HFFc6 (cell line): Measurements from ENCODE around the gene SPEM3. TPM values are rescaled to one million over a fixed set of nuclear protein-coding genes. Genes with fewer than 3 reads are reported as not detected.

Source experiments
- DNase-seq: peaks from one replicate; pipeline ENCODE4 v3.0.0-alpha.2; 2018
- H3K27ac Mint-ChIP-seq: 2 replicates; pipeline ENCODE4 v1.8.0; 2020; ENCODE audit warnings: mild to moderate bottlenecking, mixed read lengths
- H3K27me3 Mint-ChIP-seq: 2 replicates; pipeline ENCODE4 v1.8.0; 2021; ENCODE audit warnings: mild to moderate bottlenecking, moderate library complexity, mixed read lengths; ENCODE audit not compliant: insufficient read depth
- H3K36me3 Mint-ChIP-seq: 2 replicates; pipeline ENCODE4 v1.8.0; 2021; ENCODE audit warnings: low read depth, mixed read lengths
- H3K4me1 Mint-ChIP-seq: 2 replicates; pipeline ENCODE4 v1.8.0; 2020; ENCODE audit warnings: low read depth, mixed read lengths
- H3K4me3 Mint-ChIP-seq: 2 replicates; pipeline ENCODE4 v1.8.0; 2020; ENCODE audit warnings: mild to moderate bottlenecking, moderate library complexity, mixed read lengths
- H3K9me3 Mint-ChIP-seq: 2 replicates; pipeline ENCODE4 v1.8.0; 2020; ENCODE audit warnings: mild to moderate bottlenecking, mixed read lengths
- CTCF ChIP-seq: fragments of 200-600 bp; sonication (generic); IDR thresholded peaks from 2 replicates; pipeline ENCODE4 v1.5.0; 2021; ENCODE audit warnings: antibody characterized with exemption, mild to moderate bottlenecking
- total RNA-seq, 6 experiments: library from RNA; stranded (reverse); fragmentation: NEBNext Ultra II Directional; extraction: Animal tissue kit (Norgen Biotek cat#: 25700); gene quantifications; 2 replicates in 1 of 6; 3 replicates in 5 of 6; pipeline ENCODE4 v1.2.3, GENCODE V29; 2021

Gene SPEM3
- total RNA-seq, 6 experiments from 2014 or later: not detected

- Mint-ChIP-seq H3K4me3 (peak overlapping the region; percentile 71), H3K27ac (no peak overlapping the region), H3K9me3 (no peaks in the 10 kb centered on the region), H3K36me3 (no peaks in the 10 kb centered on the region; the same call in 1 of the 2 replicates), H3K4me1 (peaks cover 37% of the 10 kb centered on the region), H3K27me3 (peaks cover 18% of the 10 kb centered on the region)
- no peak for TF ChIP-seq CTCF
- no peak for DNase-seq
These were observed 9.4 kb downstream of the SPEM3 start for GRCh38 chr17:7437950-7438614.

- Mint-ChIP-seq H3K36me3 (no peaks in the 10 kb centered on the region; the same call in 1 of the 2 replicates), H3K4me1 (peaks cover 42% of the 10 kb centered on the region), H3K9me3 (no peaks in the 10 kb centered on the region), H3K27me3 (peaks cover 18% of the 10 kb centered on the region), H3K27ac (no peak overlapping the region), H3K4me3 (peak overlapping the region; percentile 7; the same call in 1 of the 2 replicates)
- TF ChIP-seq CTCF: no peak
- no peak for DNase-seq
These were observed 10.2 kb downstream of the SPEM3 start for GRCh38 chr17:7438656-7439460.

GRCh38 chr17:7439462-7440112 is 10.9 kb downstream of the SPEM3 start, which contains the start of gene FGF11:
Gene FGF11 (plus strand): TSS chr17:7439512. CDS start chr17:7439621, 109 bp downstream.
- no peak for DNase-seq
- peaks cover 48% of the 10 kb centered on the region for H3K4me1 Mint-ChIP-seq
- no peak for TF ChIP-seq CTCF
- H3K9me3 Mint-ChIP-seq: no peaks in the 10 kb centered on the region
- no peaks in the 10 kb centered on the region; the same call in 1 of the 2 replicates for H3K36me3 Mint-ChIP-seq
- peaks cover 18% of the 10 kb centered on the region for H3K27me3 Mint-ChIP-seq
- peak within 1 kb of the TSS; percentile 36; the same call in 1 of the 2 replicates for H3K4me3 Mint-ChIP-seq
- no peak within 1 kb of the TSS for H3K27ac Mint-ChIP-seq

DNA sequence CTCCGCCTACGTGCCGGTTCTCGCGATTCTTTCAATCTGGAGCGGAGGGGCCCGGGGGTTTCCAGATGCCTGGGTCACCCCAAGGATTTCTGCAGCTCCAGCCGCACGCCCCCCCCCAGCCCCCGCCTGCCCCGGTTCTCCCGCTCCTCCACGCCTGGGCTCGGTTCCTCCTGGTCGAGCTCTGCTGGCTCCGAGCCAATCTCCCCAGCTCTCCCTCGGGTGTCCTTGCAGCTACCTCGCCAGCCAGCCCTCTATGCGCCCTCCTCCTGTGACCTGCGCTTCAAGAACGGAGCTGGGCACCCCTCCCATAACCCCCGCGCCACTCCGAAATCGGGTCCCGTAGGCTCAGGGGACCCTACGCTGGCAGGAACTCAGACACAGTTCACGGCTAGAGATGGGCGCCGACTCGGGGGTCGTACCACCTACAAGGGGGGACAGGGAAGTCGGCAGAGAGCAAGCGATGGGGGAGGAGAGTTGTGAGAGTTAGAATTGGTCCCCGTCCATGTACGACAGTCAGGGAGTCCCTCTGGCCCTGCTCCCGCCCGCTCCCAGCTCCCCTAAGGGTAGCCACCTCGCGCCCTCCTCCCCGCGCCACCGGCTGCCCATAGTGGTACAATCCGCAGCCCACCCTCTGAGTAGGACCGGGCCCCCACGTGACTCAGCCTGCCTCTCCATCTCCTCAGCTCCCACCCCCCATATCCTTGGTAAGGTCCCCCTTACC is 11.6 kb downstream of the SPEM3 start:
- Mint-ChIP-seq H3K9me3 (no peaks in the 10 kb centered on the region), H3K27me3 (peaks cover 20% of the 10 kb centered on the region), H3K4me1 (peaks cover 46% of the 10 kb centered on the region), H3K4me3 (peak overlapping the region; percentile 36; the same call in 1 of the 2 replicates), H3K36me3 (no peaks in the 10 kb centered on the region; the same call in 1 of the 2 replicates), H3K27ac (no peak overlapping the region)
- no peak for TF ChIP-seq CTCF
- no peak for DNase-seq

- DNase-seq: no peak
- TF ChIP-seq CTCF: peak; percentile 13; the same call in 1 of the 2 replicates
- Mint-ChIP-seq H3K4me1 (peaks cover 48% of the 10 kb centered on the region), H3K36me3 (no peaks in the 10 kb centered on the region; the same call in 1 of the 2 replicates), H3K27me3 (peaks cover 25% of the 10 kb centered on the region), H3K9me3 (no peaks in the 10 kb centered on the region), H3K27ac (no peak overlapping the region), H3K4me3 (no peak overlapping the region; the same call in 1 of the 2 replicates)
These were observed 12.2 kb downstream of the SPEM3 start for GRCh38 chr17:7440834-7441195.
